Renal cortex interstitium (tissue), 11 donors: ENCODE measurements around the gene TMEM37. TPM values are rescaled to one million over a fixed set of nuclear protein-coding genes. Genes with fewer than 3 reads are reported as not detected.

Experiments
- DNase-seq, 11 donors: peaks; one replicate each; pipeline ENCODE4 v3.0.0-alpha.2; 2013; ENCODE audit warnings: low read depth in 9 of 11, low spot score in 4 of 11; ENCODE audit errors: extremely low read depth in 1 of 11
- polyA plus RNA-seq, 3 donors: library from polyadenylated mRNA; unstranded; fragments of 120-200 nt; gene quantifications; one replicate each; pipeline ENCODE4 v1.2.1, GENCODE V29; 2013; ENCODE audit not compliant: insufficient read length in 3 of 3

Gene TMEM37
- polyA plus RNA-seq, 3 donors: 46.6 to 72.9 (median 54.9) TPM

- no peak for DNase-seq
Observed at GRCh38 chr2:119440501-119440870, 8.8 kb downstream of the TMEM37 start.

DNA sequence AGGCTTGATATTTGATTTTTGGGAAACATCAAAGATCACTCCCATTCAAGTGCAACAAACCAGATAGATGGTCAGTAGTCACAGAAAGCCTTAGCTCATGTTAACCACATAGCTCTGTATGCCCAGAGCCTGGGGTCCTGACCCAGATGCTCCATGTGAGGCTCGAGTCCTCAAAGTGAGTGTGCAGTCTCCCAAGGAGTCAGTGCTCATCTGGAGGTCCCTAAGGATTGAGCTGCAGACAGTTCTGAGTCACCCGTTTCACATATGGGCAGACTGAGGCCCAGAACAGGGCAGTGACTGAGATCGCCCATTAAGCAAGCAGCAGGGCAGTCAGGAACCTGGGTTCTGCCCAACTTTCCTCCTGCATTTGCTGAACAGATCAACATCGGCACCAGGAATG is 9.2 kb downstream of the TMEM37 start:
- no peak for DNase-seq

DNA sequence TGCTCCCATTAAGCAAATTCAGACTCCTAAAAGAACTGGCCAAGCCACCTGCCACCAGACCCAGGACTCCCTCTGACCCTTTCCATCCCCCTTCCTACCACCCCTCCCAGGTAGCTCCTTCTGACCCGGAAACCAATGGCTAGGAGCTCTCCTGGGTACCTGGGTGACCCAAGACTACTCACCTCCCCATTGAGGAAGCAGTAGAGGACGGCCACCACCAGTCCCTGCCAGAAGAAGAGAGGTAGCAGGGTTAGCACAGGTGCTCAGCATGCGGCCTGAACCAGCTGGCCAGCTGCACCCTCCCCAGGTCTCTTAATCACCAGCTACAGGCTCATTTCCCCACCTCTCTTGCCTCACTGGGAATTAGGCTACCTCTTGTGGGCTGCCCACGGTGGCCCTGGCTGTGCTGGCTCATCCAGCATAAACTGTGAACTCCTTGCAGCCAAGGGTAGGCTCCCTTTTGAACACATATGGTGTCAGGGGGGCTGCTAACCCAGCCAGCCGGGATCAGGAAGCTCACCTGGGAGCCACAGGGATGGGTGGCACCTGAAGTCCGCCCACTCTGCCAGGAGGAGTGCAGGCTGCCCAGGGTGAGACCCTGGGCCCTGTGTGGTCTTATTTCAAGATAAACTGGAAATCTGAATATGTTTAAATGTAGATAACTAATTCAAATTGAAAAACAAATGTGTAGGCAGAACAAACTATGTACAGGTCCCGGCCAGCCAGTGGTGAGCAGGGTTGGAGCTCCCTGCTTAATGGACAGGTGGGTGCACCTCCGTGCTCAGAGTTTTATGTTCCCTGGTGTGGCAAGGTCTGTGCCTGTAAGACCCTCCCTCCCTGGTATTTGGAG is 9.9 kb downstream of the TMEM37 start:
- DNase-seq: no peak

- DNase-seq: no peak
Observed at GRCh38 chr2:119442226-119442619, 10.6 kb downstream of the TMEM37 start.

GRCh38 chr2:119442850-119443249 is 11.2 kb downstream of the TMEM37 start:
- no peak for DNase-seq

DNA sequence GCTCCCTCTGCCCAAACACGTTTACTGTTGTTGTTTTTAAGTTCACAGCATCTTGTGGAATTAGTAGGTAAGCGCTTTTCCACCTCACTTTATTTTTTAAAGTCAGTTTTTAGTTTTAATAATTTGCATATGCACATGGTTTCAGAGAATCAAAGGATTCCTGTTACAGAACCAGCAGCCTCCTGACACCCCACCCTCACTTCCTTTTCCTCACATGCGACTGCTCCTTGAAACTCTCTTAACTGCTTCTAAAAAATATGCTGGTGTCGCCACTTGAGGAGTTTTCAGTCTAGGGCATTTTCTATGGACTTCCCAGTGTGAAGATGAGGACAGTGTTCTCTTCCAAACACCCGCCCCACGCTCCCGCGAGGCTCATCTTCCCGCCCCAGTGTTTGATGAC is 14.4 kb downstream of the TMEM37 start:
- no peak for DNase-seq

- no peak for DNase-seq
Observed at GRCh38 chr2:119448427-119449141, 16.9 kb downstream of the TMEM37 start.

DNA sequence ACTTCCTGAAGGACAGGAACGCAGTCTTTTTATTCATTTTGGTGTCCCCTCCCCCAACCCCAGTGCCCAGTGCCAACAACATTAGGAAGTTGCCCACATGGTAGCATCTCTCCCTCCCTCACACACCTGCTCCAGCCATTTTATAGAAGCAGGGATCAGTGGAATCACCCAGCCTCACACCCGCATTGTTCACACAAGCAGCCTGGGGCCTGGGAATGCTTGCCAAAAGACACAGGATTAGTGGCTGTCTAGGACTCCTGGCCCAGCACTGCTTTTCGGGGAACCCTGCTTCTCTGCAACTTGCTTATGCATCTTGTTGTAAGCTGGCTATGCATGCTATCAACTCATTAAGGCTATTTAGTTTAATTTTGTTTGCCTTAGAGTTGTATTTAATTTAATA is 17.9 kb downstream of the TMEM37 start:
- no peak for DNase-seq

DNA sequence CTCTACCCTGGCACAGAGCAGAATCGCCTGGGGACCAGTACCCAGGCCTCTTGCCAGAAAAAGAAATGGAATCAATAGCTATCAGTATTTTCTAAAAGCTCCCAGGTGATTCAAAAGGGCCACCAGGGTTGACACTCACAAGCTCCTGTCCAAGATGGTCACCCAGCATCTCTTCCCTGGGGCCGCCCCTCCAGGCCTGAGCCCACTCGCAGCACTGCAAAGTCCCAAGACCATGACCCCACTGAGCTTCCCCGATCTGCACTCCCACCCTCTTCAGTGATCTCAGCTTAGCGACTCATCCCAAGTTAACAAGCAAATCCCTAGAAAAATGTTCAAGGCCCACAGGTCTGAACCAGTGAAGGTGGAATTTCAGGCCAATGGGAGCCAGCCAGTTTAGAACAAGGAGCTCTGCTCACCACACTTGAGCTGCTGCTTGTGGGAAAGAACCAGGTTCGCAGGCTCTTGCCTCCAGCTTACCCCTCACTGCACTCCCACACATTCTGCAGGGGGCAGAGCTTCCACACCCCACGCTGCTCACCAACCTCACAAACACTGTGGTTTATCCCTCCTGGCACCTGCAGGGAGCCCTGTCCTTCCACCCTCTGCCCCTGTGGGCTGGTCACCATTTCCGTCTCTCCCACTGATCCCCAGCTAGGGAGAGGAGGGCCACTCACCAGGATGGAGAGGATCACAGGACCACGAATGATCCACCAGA is 19.8 kb downstream of the TMEM37 start:
- no peak for DNase-seq

GRCh38 chr2:119453972-119454593 is 22.4 kb downstream of the TMEM37 start:
- no peak for DNase-seq

GRCh38 chr2:119455066-119455718 is 23.5 kb downstream of the TMEM37 start:
- DNase-seq: no peak

- DNase-seq: no peak
Observed at GRCh38 chr2:119460076-119460475, 28.4 kb downstream of the TMEM37 start.

GRCh38 chr2:119461811-119462210 is 30.2 kb downstream of the TMEM37 start:
- no peak for DNase-seq

DNA sequence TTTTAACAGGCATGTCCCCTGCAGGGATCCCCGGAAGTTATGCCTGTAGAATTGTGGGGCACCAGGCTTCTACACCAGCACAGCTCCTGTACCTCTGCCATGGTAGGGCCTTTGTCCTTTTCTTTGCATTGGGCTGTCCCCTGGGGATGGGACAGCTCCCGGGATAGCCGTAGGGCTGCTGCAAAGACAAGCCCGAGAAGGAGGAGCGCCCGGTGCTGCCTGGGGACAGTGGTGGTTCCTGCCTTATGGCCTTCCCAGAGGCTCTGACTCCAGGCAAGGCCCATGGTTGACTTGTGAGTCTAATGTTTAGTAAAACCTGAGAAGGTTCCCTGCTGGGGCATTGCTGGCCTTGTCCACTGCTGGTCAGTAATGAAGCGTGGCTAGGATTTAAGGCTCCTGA is 30.9 kb downstream of the TMEM37 start:
- DNase-seq: no peak

GRCh38 chr2:119463136-119463535 is 31.5 kb downstream of the TMEM37 start:
- DNase-seq: no peak

- no peak for DNase-seq
Observed at GRCh38 chr2:119463990-119464389, 32.3 kb downstream of the TMEM37 start.

DNA sequence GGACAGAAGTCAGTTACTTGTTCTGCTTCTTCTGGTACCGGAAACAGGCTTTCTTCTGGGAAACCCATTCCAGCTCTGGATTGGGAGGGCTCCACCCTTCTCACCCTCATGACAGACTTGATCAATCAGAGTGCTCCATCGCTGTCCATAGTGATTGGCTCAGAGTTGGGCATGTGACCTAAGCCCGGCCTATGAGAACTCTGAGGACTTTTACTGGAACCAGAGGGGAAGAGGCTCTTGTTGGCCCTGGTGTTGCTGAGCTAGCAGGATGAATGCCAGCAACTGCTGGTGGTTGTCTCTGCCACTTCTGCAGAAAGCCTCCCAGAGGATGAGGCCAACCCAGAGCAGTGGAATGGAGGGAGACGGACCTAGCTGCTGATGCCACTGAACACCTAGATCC is 33.3 kb downstream of the TMEM37 start:
- no peak for DNase-seq

DNA sequence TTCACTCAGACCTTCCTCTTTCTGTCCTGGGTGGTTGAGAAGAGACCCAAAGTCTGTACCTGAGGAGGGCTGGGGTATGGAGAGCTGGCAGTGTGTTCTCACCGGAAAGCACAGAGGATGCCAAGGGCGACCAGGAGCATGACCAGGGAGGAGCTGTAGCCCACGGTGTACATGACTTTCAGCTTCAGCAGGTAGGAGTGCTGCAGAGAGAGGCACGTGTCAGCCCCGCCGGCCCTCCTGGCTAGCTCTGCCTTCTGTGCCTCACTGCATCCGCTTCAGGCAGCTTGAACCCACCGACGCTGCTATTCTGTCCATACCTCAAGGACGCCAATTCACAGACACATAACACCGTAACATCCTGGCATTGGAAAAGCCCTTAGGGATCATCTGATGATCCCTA is 34.0 kb downstream of the TMEM37 start:
- DNase-seq: no peak

GRCh38 chr2:119466373-119466772 is 34.7 kb downstream of the TMEM37 start:
- DNase-seq: no peak
